Ascending aorta (tissue), 2 donors: Measurements from ENCODE around the gene SEMA5A. TPM values are rescaled to one million over a fixed set of nuclear protein-coding genes. Genes with fewer than 3 reads are reported as not detected.

ENCODE experiments used
- DNase-seq, 2 donors: peaks; one replicate each; pipeline ENCODE4 v3.0.0-alpha.2; 2019; ENCODE audit warnings: low spot score in 2 of 2
- H3K27ac ChIP-seq, 2 donors: fragments of 200-600 bp; sonication (generic); one replicate each; pipeline ENCODE4 v1.5.1; 2016 to 2017; ENCODE audit warnings: mild to moderate bottlenecking in 1 of 2
- H3K27me3 ChIP-seq: fragments of 200-600 bp; sonication (generic); one replicate; pipeline ENCODE4 v1.5.1; 2017
- H3K36me3 ChIP-seq, 2 donors: fragments of 200-600 bp; sonication (generic); one replicate each; pipeline ENCODE4 v1.5.1; 2016
- H3K4me1 ChIP-seq, 2 donors: fragments of 200-600 bp; sonication (generic); one replicate each; pipeline ENCODE4 v1.5.1; 2016 to 2017; ENCODE audit warnings: mild to moderate bottlenecking in 1 of 2
- H3K4me3 ChIP-seq, 2 donors: fragments of 200-600 bp; sonication (generic); one replicate each; pipeline ENCODE4 v1.5.1; 2016 to 2017; ENCODE audit warnings: mild to moderate bottlenecking in 1 of 2
- H3K9me3 ChIP-seq, 2 donors: fragments of 200-600 bp; sonication (generic); one replicate each; pipeline ENCODE4 v1.5.1; 2016
- intact Hi-C: fragments of 100-400 bp; cut with DNase I; formaldehyde crosslinking; loops from one replicate; pipeline ENCODE4 v1.15.1; 2023
- total RNA-seq: library from RNA; depleted of rRNA; stranded (reverse); fragments of >200 nt; gene quantifications from one replicate; pipeline ENCODE4 v1.1.0, GENCODE V29; 2016
- TF ChIP-seq, protein P1 (sequence below), 3 experiments: fragments of 200-600 bp in 2 of 3; fragments of 450-650 bp in 1 of 3; sonication (generic) in 2 of 3; IDR thresholded peaks; one replicate each; pipeline ENCODE4 v1.5.1; 2016 to 2019; ENCODE audit warnings: antibody characterized with exemption in 3 of 3, mild to moderate bottlenecking in 1 of 3, moderate library complexity in 1 of 3

The SEMA5A gene
- total RNA-seq, 1 donor from 2014 or later = 18.4 TPM

DNA sequence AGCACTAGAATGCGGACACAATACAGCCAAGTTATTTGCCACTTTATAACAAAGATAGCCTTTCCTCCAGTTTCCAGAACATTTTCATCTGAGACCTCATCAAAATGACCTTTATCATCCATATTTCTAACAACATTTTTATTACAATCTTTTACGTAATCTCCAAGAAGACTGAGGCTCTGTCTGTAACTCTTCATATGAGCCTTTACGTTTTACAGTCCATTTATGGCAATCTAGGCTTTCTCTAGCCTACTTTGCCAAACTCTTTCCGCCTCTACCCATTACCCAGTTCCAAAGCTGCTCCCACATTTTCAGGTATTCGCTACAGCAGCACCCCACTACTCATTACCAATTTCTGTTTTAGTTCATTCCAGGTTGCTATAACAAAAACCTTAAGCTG is 8.2 kb upstream of the SEMA5A start:
- H3K4me1 ChIP-seq = no peaks in the 10 kb centered on the region
- no peak overlapping the region for H3K4me3 ChIP-seq
- H3K27ac ChIP-seq = no peak overlapping the region
- intact Hi-C loops = no loop called here
- TF ChIP-seq, protein P1, sequence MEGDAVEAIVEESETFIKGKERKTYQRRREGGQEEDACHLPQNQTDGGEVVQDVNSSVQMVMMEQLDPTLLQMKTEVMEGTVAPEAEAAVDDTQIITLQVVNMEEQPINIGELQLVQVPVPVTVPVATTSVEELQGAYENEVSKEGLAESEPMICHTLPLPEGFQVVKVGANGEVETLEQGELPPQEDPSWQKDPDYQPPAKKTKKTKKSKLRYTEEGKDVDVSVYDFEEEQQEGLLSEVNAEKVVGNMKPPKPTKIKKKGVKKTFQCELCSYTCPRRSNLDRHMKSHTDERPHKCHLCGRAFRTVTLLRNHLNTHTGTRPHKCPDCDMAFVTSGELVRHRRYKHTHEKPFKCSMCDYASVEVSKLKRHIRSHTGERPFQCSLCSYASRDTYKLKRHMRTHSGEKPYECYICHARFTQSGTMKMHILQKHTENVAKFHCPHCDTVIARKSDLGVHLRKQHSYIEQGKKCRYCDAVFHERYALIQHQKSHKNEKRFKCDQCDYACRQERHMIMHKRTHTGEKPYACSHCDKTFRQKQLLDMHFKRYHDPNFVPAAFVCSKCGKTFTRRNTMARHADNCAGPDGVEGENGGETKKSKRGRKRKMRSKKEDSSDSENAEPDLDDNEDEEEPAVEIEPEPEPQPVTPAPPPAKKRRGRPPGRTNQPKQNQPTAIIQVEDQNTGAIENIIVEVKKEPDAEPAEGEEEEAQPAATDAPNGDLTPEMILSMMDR (IDR thresholded peaks at IDR 0.05) = no peak
- no peaks in the 10 kb centered on the region for H3K9me3 ChIP-seq
- DNase-seq = no peak
- H3K27me3 ChIP-seq = no peaks in the 10 kb centered on the region
- peaks cover 20 to 30% of the 10 kb centered on the region in 2 donors for H3K36me3 ChIP-seq

GRCh38 chr5:9553561-9553960 is 7.7 kb upstream of the SEMA5A start:
- intact Hi-C loops = no loop called here
- H3K4me3 ChIP-seq = no peak overlapping the region
- TF ChIP-seq, protein P1 (IDR thresholded peaks at IDR 0.05) = no peak
- H3K27ac ChIP-seq = no peak overlapping the region
- H3K36me3 ChIP-seq = peaks cover 20 to 30% of the 10 kb centered on the region in 2 donors
- H3K27me3 ChIP-seq = no peaks in the 10 kb centered on the region
- H3K4me1 ChIP-seq = no peaks in the 10 kb centered on the region
- no peaks in the 10 kb centered on the region for H3K9me3 ChIP-seq
- DNase-seq = no peak

DNA sequence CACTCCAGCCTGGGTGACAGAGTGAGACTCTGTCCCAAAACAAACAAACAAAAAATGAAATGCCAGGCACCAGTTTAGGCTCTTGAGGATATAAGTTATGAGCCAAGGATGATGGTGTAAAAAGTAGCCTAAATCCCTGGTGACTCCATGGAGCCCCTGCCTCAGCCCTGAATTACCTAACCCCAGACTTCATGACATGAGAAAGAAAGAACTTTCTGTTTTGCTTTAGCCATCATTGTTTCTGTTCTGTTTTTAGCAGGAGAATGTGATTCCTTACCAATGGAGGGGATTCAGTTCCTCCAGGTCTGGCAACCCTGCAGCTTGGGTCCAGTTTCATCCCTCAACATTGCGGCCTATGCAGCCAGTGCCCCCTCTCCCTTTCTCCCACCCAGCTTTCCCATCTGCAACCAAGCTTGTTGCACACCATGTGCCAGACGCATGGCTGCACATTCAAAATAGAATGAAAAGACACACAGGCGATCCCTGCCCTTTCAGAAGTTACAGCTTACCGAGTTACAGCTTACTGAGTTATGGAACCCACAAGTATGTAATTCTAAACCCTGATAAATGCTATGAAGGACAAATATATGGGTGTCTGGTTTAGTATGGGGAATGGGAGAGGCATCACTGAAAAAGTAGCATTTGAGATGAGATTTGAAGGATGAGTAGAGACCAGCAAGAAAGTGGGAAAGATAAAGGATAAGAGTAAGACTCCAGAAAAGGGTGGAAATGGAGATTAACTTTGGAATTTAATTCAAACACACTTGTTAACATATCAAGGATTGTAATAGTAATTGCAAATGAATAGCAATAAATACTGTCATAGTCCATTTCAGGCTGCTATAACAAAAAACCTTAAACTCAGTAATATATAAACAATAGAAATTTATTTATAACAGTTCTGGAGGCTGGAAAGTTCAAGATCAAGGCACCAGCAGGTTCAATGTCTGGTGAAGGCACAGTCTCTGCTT is 6.0 kb upstream of the SEMA5A start:
- Histone ChIP-seq H3K27ac (no peak overlapping the region), H3K4me3 (no peak overlapping the region), H3K36me3 (peaks cover 20 to 30% of the 10 kb centered on the region in 2 donors), H3K4me1 (peaks cover 0 to 10% of the 10 kb centered on the region in 2 donors), H3K9me3 (no peaks in the 10 kb centered on the region), H3K27me3 (no peaks in the 10 kb centered on the region)
- DNase-seq = no peak
- intact Hi-C loops = no loop called here
- TF ChIP-seq, protein P1 (IDR thresholded peaks at IDR 0.05) = no peak

- Histone ChIP-seq H3K27ac (no peak overlapping the region), H3K27me3 (no peaks in the 10 kb centered on the region), H3K4me3 (no peak overlapping the region), H3K36me3 (peaks cover 20 to 30% of the 10 kb centered on the region in 2 donors), H3K9me3 (no peaks in the 10 kb centered on the region), H3K4me1 (peaks cover 0 to 10% of the 10 kb centered on the region in 2 donors)
- intact Hi-C loops = loop anchor here (5.0 to 10.0 kb wide), 5 partner anchors 283 to 1683 kb away; partner anchors contain the start of genes ATPSCKMT, FASTKD3 and MTRR
- DNase-seq = no peak
- TF ChIP-seq, protein P1 (IDR thresholded peaks at IDR 0.05) = no peak
Observed at GRCh38 chr5:9549941-9550340, 4.1 kb upstream of the SEMA5A start.

- Histone ChIP-seq H3K9me3 (no peaks in the 10 kb centered on the region), H3K36me3 (peaks cover 20 to 30% of the 10 kb centered on the region in 2 donors), H3K4me3 (peak overlapping the region; percentile 65 to 95), H3K27me3 (no peaks in the 10 kb centered on the region), H3K27ac (peak overlapping the region; percentile 96), H3K4me1 (peaks cover 0 to 10% of the 10 kb centered on the region in 2 donors)
- DNase-seq = peak in 1 of 2 donors; percentile 73
- TF ChIP-seq, protein P1 (IDR thresholded peaks at IDR 0.05) = no peak
- intact Hi-C loops = loop anchor here (2.0 to 10.0 kb wide), 6 partner anchors 280 to 1680 kb away; partner anchors contain the start of genes ATPSCKMT, FASTKD3 and MTRR
Observed at GRCh38 chr5:9547122-9547947, 1.5 kb upstream of the SEMA5A start.
